ENCODE data around the gene RNF187. TPM values are rescaled to one million over a fixed set of nuclear protein-coding genes. Genes with fewer than 3 reads are reported as not detected.
A peak's percentile ranks its signal among the peaks of the same experiment; 100 is the strongest.

RNF187 gene
- total and polyA plus RNA-seq, 2 of the 13 experiments (the other 11 are each of a cell fraction or from before 2014, with no cell fraction given) = 41.3 to 59.4 TPM

DNA sequence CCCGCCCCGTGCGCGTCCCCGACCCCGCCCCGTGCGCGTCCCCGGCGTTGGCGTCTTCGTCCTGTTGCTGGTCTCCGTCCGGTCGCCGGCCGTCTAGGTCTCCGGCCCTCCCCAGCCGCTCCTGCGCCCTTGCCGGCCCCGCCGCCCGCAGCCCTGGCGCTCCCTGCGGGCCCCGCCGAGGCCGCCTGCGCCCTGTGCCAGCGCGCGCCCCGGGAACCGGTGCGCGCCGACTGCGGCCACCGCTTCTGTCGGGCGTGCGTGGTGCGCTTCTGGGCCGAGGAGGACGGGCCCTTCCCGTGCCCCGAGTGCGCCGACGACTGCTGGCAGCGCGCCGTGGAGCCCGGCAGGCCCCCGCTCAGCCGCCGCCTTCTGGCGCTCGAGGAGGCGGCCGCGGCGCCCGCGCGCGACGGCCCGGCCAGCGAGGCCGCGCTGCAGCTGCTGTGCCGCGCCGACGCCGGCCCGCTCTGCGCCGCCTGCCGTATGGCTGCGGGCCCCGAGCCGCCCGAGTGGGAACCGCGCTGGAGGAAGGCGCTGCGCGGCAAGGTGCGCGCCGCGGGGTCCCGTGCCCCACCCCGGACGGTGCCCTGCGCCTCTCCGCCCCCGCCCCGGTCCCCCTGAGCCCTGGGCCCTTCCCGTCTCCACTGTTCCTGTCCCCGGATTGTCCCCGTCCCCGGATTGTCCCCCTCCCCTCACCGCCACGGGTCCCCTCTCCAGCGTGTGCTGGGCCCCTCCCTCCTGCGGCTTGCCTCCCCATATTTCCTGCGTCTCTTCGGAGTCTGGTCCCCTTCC, at the start of gene RNF187 (continued):
- TF ChIP-seq RFXAP (CRISPR knock-in tag; IDR thresholded peaks at IDR 0.05; ENCODE audit: borderline replicate concordance) = 0 out of 2 replicates have a peak, but pooled peaks have one; percentile 6
- TF ChIP-seq, protein P1, sequence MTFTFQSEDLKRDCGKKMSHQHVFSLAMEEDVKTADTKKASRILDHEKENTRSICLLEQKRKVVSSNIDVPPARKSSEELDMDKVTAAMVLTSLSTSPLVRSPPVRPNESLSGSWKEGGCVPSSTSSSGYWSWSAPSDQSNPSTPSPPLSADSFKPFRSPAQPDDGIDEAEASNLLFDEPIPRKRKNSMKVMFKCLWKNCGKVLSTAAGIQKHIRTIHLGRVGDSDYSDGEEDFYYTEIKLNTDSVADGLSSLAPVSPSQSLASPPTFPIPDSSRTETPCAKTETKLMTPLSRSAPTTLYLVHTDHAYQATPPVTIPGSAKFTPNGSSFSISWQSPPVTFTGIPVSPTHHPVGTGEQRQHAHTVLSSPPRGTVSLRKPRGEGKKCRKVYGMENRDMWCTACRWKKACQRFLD (CRISPR knock-in tag; IDR thresholded peaks at IDR 0.05; ENCODE audit: borderline replicate concordance) = no peak
- TF ChIP-seq ZNF501 (CRISPR knock-in tag; IDR thresholded peaks at IDR 0.05) = no peak
- no peak for TF ChIP-seq ZNF101 (CRISPR knock-in tag; IDR thresholded peaks at IDR 0.05; ENCODE audit: borderline replicate concordance, low read depth)
- TF ChIP-seq HDAC1 (CRISPR knock-in tag; IDR thresholded peaks at IDR 0.05) = no peak
- TF ChIP-seq, protein P2, sequence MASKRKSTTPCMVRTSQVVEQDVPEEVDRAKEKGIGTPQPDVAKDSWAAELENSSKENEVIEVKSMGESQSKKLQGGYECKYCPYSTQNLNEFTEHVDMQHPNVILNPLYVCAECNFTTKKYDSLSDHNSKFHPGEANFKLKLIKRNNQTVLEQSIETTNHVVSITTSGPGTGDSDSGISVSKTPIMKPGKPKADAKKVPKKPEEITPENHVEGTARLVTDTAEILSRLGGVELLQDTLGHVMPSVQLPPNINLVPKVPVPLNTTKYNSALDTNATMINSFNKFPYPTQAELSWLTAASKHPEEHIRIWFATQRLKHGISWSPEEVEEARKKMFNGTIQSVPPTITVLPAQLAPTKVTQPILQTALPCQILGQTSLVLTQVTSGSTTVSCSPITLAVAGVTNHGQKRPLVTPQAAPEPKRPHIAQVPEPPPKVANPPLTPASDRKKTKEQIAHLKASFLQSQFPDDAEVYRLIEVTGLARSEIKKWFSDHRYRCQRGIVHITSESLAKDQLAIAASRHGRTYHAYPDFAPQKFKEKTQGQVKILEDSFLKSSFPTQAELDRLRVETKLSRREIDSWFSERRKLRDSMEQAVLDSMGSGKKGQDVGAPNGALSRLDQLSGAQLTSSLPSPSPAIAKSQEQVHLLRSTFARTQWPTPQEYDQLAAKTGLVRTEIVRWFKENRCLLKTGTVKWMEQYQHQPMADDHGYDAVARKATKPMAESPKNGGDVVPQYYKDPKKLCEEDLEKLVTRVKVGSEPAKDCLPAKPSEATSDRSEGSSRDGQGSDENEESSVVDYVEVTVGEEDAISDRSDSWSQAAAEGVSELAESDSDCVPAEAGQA (IDR thresholded peaks at IDR 0.05; ENCODE audit: low read depth) = no peak
- TF ChIP-seq, protein P2 (CRISPR knock-in tag; IDR thresholded peaks at IDR 0.05; ENCODE audit: borderline replicate concordance) = 0 out of 2 replicates have a peak, but pooled peaks have one; percentile 5
- no peak for TF ChIP-seq SALL2 (CRISPR knock-in tag; IDR thresholded peaks at IDR 0.05)
- no peak for TF ChIP-seq KDM6A (CRISPR knock-in tag; IDR thresholded peaks at IDR 0.05; ENCODE audit: low read depth)
- TF ChIP-seq, protein P3, sequence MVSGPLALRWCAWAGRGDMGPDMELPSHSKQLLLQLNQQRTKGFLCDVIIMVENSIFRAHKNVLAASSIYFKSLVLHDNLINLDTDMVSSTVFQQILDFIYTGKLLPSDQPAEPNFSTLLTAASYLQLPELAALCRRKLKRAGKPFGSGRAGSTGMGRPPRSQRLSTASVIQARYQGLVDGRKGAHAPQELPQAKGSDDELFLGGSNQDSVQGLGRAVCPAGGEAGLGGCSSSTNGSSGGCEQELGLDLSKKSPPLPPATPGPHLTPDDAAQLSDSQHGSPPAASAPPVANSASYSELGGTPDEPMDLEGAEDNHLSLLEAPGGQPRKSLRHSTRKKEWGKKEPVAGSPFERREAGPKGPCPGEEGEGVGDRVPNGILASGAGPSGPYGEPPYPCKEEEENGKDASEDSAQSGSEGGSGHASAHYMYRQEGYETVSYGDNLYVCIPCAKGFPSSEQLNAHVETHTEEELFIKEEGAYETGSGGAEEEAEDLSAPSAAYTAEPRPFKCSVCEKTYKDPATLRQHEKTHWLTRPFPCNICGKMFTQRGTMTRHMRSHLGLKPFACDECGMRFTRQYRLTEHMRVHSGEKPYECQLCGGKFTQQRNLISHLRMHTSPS (CRISPR knock-in tag; IDR thresholded peaks at IDR 0.05; ENCODE audit: low read depth) = no peak
- no peak for TF ChIP-seq ZNF678 (CRISPR knock-in tag; IDR thresholded peaks at IDR 0.05)
- TF ChIP-seq, protein P4, sequence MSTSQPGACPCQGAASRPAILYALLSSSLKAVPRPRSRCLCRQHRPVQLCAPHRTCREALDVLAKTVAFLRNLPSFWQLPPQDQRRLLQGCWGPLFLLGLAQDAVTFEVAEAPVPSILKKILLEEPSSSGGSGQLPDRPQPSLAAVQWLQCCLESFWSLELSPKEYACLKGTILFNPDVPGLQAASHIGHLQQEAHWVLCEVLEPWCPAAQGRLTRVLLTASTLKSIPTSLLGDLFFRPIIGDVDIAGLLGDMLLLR (CRISPR knock-in tag; IDR thresholded peaks at IDR 0.05) = no peak
- no peak for TF ChIP-seq YEATS2 (CRISPR knock-in tag; IDR thresholded peaks at IDR 0.05; ENCODE audit: borderline replicate concordance)
- no peak for TF ChIP-seq KAT8 (CRISPR knock-in tag; IDR thresholded peaks at IDR 0.05)
- TF ChIP-seq, protein P5, sequence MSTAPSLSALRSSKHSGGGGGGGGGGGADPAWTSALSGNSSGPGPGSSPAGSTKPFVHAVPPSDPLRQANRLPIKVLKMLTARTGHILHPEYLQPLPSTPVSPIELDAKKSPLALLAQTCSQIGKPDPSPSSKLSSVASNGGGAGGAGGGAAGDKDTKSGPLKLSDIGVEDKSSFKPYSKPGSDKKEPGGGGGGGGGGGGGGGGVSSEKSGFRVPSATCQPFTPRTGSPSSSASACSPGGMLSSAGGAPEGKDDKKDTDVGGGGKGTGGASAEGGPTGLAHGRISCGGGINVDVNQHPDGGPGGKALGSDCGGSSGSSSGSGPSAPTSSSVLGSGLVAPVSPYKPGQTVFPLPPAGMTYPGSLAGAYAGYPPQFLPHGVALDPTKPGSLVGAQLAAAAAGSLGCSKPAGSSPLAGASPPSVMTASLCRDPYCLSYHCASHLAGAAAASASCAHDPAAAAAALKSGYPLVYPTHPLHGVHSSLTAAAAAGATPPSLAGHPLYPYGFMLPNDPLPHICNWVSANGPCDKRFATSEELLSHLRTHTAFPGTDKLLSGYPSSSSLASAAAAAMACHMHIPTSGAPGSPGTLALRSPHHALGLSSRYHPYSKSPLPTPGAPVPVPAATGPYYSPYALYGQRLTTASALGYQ (CRISPR knock-in tag; IDR thresholded peaks at IDR 0.05) = no peak
- no peak for TF ChIP-seq AGO2 (optimal IDR thresholded peaks at IDR 0.05; ENCODE audit: low read depth, low read length)
- TF ChIP-seq SAP130 (CRISPR knock-in tag; IDR thresholded peaks at IDR 0.05; ENCODE audit: low read depth) = no peak
- TF ChIP-seq IRF2 (CRISPR knock-in tag; IDR thresholded peaks at IDR 0.05) = no peak; the same call in 1 of the 2 replicates
